H1 (cell line): ENCODE data around the gene ZNF789. TPM values are rescaled to one million over a fixed set of nuclear protein-coding genes. Genes with fewer than 3 reads are reported as not detected.

Experiments
- CTCF ChIA-PET: fragments of 300-600 bp; sonication (Branson Sonifier 250); formaldehyde crosslinking; loops from one replicate; lab custom pipeline; 2021; ENCODE audit not compliant: partially characterized antibody; lab: Charles Lee
- POLR2A ChIA-PET: fragments of 300-600 bp; sonication (Branson Sonifier 250); formaldehyde crosslinking; loops from one replicate; lab custom pipeline; 2021; ENCODE audit warnings: inconsistent platforms; ENCODE audit not compliant: partially characterized antibody; lab: Charles Lee
- DNase-seq, 2 experiments: peaks; one replicate each; pipeline versions ENCODE4 v3.0.0 to v3.0.0-alpha.2; 2010 to 2022; ENCODE audit warnings: low spot score in 2 of 2, low read depth in 1 of 2, mixed read lengths in 1 of 2
- FAIRE-seq: peaks from 2 replicates; lab custom pipeline; 2011; peaks lifted over from hg19 to GRCh38; lab: Jason Lieb, UNC
- H2AFZ ChIP-seq: 2 replicates; pipeline ENCODE4 v1.8.1; 2012; ENCODE audit warnings: low read length, inconsistent platforms
- H2AK5ac ChIP-seq: 2 replicates; pipeline ENCODE4 v1.6.1; 2013; ENCODE audit warnings: low read depth, low read length
- H2BK120ac ChIP-seq: replicated peaks from 2 replicates; pipeline ENCODE3; 2013; ENCODE audit warnings: low read depth, low read length, inconsistent platforms
- H2BK12ac ChIP-seq: 2 replicates; pipeline ENCODE4 v1.6.1; 2013; ENCODE audit warnings: low read depth, low read length
- H2BK15ac ChIP-seq: 2 replicates; pipeline ENCODE4 v1.6.1; 2013; ENCODE audit warnings: low read length
- H2BK20ac ChIP-seq: 2 replicates; pipeline ENCODE4 v1.6.1; 2013; ENCODE audit warnings: low read length
- H2BK5ac ChIP-seq: 2 replicates; pipeline ENCODE4 v1.6.1; 2013; ENCODE audit warnings: low read depth, low read length
- H3K14ac ChIP-seq: 2 replicates; pipeline ENCODE4 v1.6.1; 2013; ENCODE audit warnings: inconsistent platforms; ENCODE audit not compliant: insufficient read length
- H3K18ac ChIP-seq: 2 replicates; pipeline ENCODE4 v1.6.1; 2013; ENCODE audit warnings: low read length; ENCODE audit errors: extremely low read depth
- H3K23ac ChIP-seq: 2 replicates; pipeline ENCODE4 v1.6.1; 2013; ENCODE audit warnings: inconsistent platforms; ENCODE audit not compliant: insufficient read length
- H3K23me2 ChIP-seq: 2 replicates; pipeline ENCODE4 v1.6.1; 2013; ENCODE audit warnings: low read depth, low read length
- H3K27ac ChIP-seq: 2 replicates; pipeline ENCODE4 v1.6.1; 2011; ENCODE audit warnings: low read depth, low read length, inconsistent platforms
- H3K27me3 ChIP-seq, 4 experiments: replicated peaks in 1 of 4; 1 replicate in 1 of 4; 2 replicates in 3 of 4; pipeline versions ENCODE4 v1.6.1 to v1.8.1; 2011 to 2013; ENCODE audit warnings: low read length in 3 of 4, mild to moderate bottlenecking in 3 of 4, inconsistent platforms in 2 of 4, mixed read lengths in 2 of 4, moderate library complexity in 1 of 4; ENCODE audit not compliant: control insufficient read depth in 3 of 4, insufficient read depth in 3 of 4; ENCODE audit errors: extremely low read depth in 1 of 4
- H3K36me3 ChIP-seq, 4 experiments: 2 replicates each; pipeline versions ENCODE4 v1.6.1 to v1.8.1; 2011 to 2013; ENCODE audit warnings: mild to moderate bottlenecking in 4 of 4, low read length in 3 of 4, moderate library complexity in 2 of 4, control low read depth in 1 of 4, inconsistent platforms in 1 of 4; ENCODE audit not compliant: insufficient read depth in 4 of 4, control insufficient read depth in 2 of 4
- H3K4ac ChIP-seq: replicated peaks from 2 replicates; pipeline ENCODE3; 2013; ENCODE audit warnings: low read length, low read depth, mixed read lengths, inconsistent platforms; ENCODE audit not compliant: insufficient read length
- H3K4me1 ChIP-seq, 4 experiments: replicated peaks in 1 of 4; 1 replicate in 1 of 4; 2 replicates in 3 of 4; pipeline versions ENCODE4 v1.6.1 to v1.8.1; 2011 to 2013; ENCODE audit warnings: low read length in 3 of 4, inconsistent platforms in 2 of 4, mixed read lengths in 1 of 4; ENCODE audit not compliant: insufficient read depth in 4 of 4, control insufficient read depth in 3 of 4
- H3K4me2 ChIP-seq, 2 experiments: 2 replicates each; pipeline versions ENCODE4 v1.6.1 to v1.8.1; 2011 to 2013; ENCODE audit warnings: low read depth in 2 of 2, low read length in 2 of 2, control low read depth in 1 of 2, inconsistent platforms in 1 of 2, mild to moderate bottlenecking in 1 of 2; ENCODE audit not compliant: insufficient read depth in 1 of 2
- H3K4me3 ChIP-seq, 4 experiments: fragments of 200-600, 300-600 bp in 1 of 4; sonication (generic), shearing (Covaris generic), sonication (Bioruptor Twin) in 1 of 4; 2 replicates each; pipeline versions ENCODE4 v1.5.1 to v1.8.1; 2011 to 2016; ENCODE audit warnings: low read length in 4 of 4, low read depth in 3 of 4, control low read depth in 2 of 4, inconsistent platforms in 2 of 4, mild to moderate bottlenecking in 2 of 4, mixed read lengths in 1 of 4, moderate library complexity in 1 of 4; ENCODE audit not compliant: insufficient read depth in 2 of 4; ENCODE audit errors: extremely low read depth in 1 of 4
- H3K56ac ChIP-seq: replicated peaks from 2 replicates; pipeline ENCODE3; 2013; ENCODE audit warnings: low read depth, mild to moderate bottlenecking, mixed read lengths, low read length, inconsistent platforms; ENCODE audit not compliant: insufficient read length
- H3K79me1 ChIP-seq: 2 replicates; pipeline ENCODE4 v1.6.1; 2013; ENCODE audit warnings: low read depth, low read length, control low read depth
- H3K79me2 ChIP-seq, 2 experiments: 2 replicates each; pipeline versions ENCODE4 v1.6.1 to v1.8.1; 2012 to 2013; ENCODE audit warnings: low read length in 2 of 2, mild to moderate bottlenecking in 2 of 2, inconsistent platforms in 1 of 2; ENCODE audit not compliant: insufficient read depth in 2 of 2, control insufficient read depth in 1 of 2
- H3K9ac ChIP-seq, 4 experiments: replicated peaks in 1 of 4; 1 replicate in 1 of 4; 2 replicates in 3 of 4; pipeline versions ENCODE4 v1.6.1 to v1.8.1; 2011 to 2013; ENCODE audit warnings: low read depth in 3 of 4, low read length in 3 of 4, control low read depth in 2 of 4, mild to moderate bottlenecking in 2 of 4, moderate library complexity in 2 of 4, inconsistent platforms in 1 of 4; ENCODE audit errors: extremely low read depth in 1 of 4
- H3K9me3 ChIP-seq, 2 experiments: 2 replicates each; pipeline versions ENCODE4 v1.6.1 to v1.8.1; 2012 to 2013; ENCODE audit warnings: mild to moderate bottlenecking in 2 of 2, moderate library complexity in 2 of 2, control low read depth in 1 of 2, inconsistent platforms in 1 of 2, low read depth in 1 of 2, low read length in 1 of 2, mixed read lengths in 1 of 2; ENCODE audit not compliant: insufficient read depth in 2 of 2
- H4K20me1 ChIP-seq, 2 experiments: replicated peaks in 1 of 2; 2 replicates each; pipeline versions ENCODE3 to v1.8.1; 2011 to 2013; ENCODE audit warnings: inconsistent platforms in 2 of 2, low read length in 2 of 2, mild to moderate bottlenecking in 1 of 2; ENCODE audit not compliant: insufficient read depth in 2 of 2, control insufficient read depth in 1 of 2
- H4K5ac ChIP-seq: 2 replicates; pipeline ENCODE4 v1.6.1; 2013; ENCODE audit warnings: low read length, low read depth, mixed read lengths, inconsistent platforms; ENCODE audit not compliant: insufficient read length
- H4K8ac ChIP-seq: 2 replicates; pipeline ENCODE4 v1.8.0; 2013; ENCODE audit warnings: mild to moderate bottlenecking, moderate library complexity, low read length, inconsistent platforms; ENCODE audit not compliant: insufficient read depth; ENCODE audit errors: extremely low read depth
- H4K91ac ChIP-seq: replicated peaks from 2 replicates; pipeline ENCODE3; 2013; ENCODE audit warnings: low read length, mixed read lengths, inconsistent platforms; ENCODE audit not compliant: insufficient read length
- ASH2L ChIP-seq: fragments of 200-600, 300-600 bp; sonication (generic); IDR thresholded peaks from one replicate; pipeline ENCODE4 v1.7.1; 2017; ENCODE audit warnings: low read length
- CBX8 ChIP-seq: fragments of 300-800, 300-1000 bp; sonication (generic); IDR thresholded peaks from 2 replicates; pipeline ENCODE4 v1.7.1; 2016; ENCODE audit warnings: low read depth, low read length, borderline replicate concordance
- CEBPB ChIP-seq: IDR thresholded peaks from 2 replicates; pipeline ENCODE4 v1.6.1; 2012; ENCODE audit warnings: low read depth, low read length
- CREB1 ChIP-seq: IDR thresholded peaks from 2 replicates; pipeline ENCODE4 v1.6.1; 2012; ENCODE audit warnings: inconsistent platforms
- GTF2F1 ChIP-seq: IDR thresholded peaks from 2 replicates; pipeline ENCODE4 v1.6.1; 2012; ENCODE audit warnings: low read depth, low read length, improper control_type of control experiment, borderline replicate concordance
- JUND ChIP-seq: IDR thresholded peaks from 2 replicates; pipeline ENCODE4 v1.6.1; 2011; ENCODE audit warnings: mild to moderate bottlenecking, improper control_type of control experiment, low read length
- KDM1A ChIP-seq: fragments of 200-600, 300-600 bp; sonication (generic); IDR thresholded peaks from 2 replicates; pipeline ENCODE4 v1.7.1; 2016; ENCODE audit warnings: mild to moderate bottlenecking, low read length, borderline replicate concordance
- KDM5A ChIP-seq: fragments of 200-600 bp; IDR thresholded peaks from 2 replicates; pipeline ENCODE4 v1.7.1; 2012; ENCODE audit warnings: mild to moderate bottlenecking, low read length, inconsistent platforms, mixed read lengths
- NANOG ChIP-seq: IDR thresholded peaks from 2 replicates; pipeline ENCODE4 v1.6.1; 2011; ENCODE audit warnings: low read length, low read depth, mild to moderate bottlenecking, inconsistent platforms; ENCODE audit not compliant: insufficient read depth, poor library complexity, severe bottlenecking
- POLR2A ChIP-seq, 2 experiments: IDR thresholded peaks; 1 replicate in 1 of 2; 2 replicates in 1 of 2; pipeline ENCODE4 v1.6.1; 2011; ENCODE audit warnings: low read depth in 2 of 2, low read length in 2 of 2, mild to moderate bottlenecking in 2 of 2; ENCODE audit errors: control extremely low read depth in 1 of 2
- RNF2 ChIP-seq: fragments of 200-900, 300-1000 bp; sonication (generic); IDR thresholded peaks from 2 replicates; pipeline ENCODE4 v1.7.1; 2016; ENCODE audit warnings: borderline replicate concordance, low read depth, mild to moderate bottlenecking, antibody characterized with exemption, low read length; ENCODE audit not compliant: poor library complexity, severe bottlenecking; ENCODE audit errors: missing control alignments
- SIN3A ChIP-seq, 2 experiments: IDR thresholded peaks in 1 of 2; conservative IDR thresholded peaks in 1 of 2; 2 replicates each; pipeline ENCODE4 v1.6.1; 2011 to 2012; ENCODE audit warnings: low read length in 2 of 2, improper control_type of control experiment in 1 of 2, low read depth in 1 of 2, mild to moderate bottlenecking in 1 of 2
- TAF1 ChIP-seq: IDR thresholded peaks from 2 replicates; pipeline ENCODE4 v1.6.1; 2011; ENCODE audit warnings: mild to moderate bottlenecking, low read depth, low read length
- TCF12 ChIP-seq: IDR thresholded peaks from 2 replicates; pipeline ENCODE4 v1.6.1; 2011; ENCODE audit warnings: low read depth, mild to moderate bottlenecking, low read length
- WGBS, 2 experiments: shearing (Covaris generic) in 1 of 2; methylation state at CpG; one replicate each; pipeline versions ENCODE4 v1.1.6 to v1.1.7; 2013 to 2015; ENCODE audit warnings: low lambda C conversion rate in 2 of 2, mixed read lengths in 2 of 2, inconsistent platforms in 1 of 2, low coverage in 1 of 2, missing lambda C conversion rate in 1 of 2; ENCODE audit not compliant: insufficient replicate concordance in 2 of 2, insufficient coverage in 1 of 2, insufficient read length in 1 of 2; ENCODE audit errors: extremely low coverage in 1 of 2, missing lambda C conversion rate in 1 of 2; 5-methylcytosine and 5-hydroxymethylcytosine counted together
- polyA plus RNA-seq, 7 experiments: library from polyadenylated mRNA; depleted of rRNA in 3 of 7; stranded (reverse) in 5 of 7; unstranded in 2 of 7; fragments of >200 nt in 5 of 7; fragments of 200-250 nt in 2 of 7; gene quantifications; 1 replicate in 5 of 7; 2 replicates in 1 of 7; 4 replicates in 1 of 7; pipeline versions ENCODE4 v1.2.1 to v1.2.3, GENCODE V29; 2011 to 2013; ENCODE audit warnings: missing spikeins in 2 of 7, mixed read lengths in 2 of 7
- total RNA-seq: library from RNA; stranded (reverse); fragmentation: NEBNext Ultra II Directional; extraction: Animal tissue kit (Norgen Biotek cat#: 25700); gene quantifications from 2 replicates; pipeline ENCODE4 v1.2.1, GENCODE V29; 2021

ZNF789 gene
- total and polyA plus RNA-seq, 2 of the 8 experiments (the other 6 are each of a cell fraction or from before 2014, with no cell fraction given) = 11.4 to 12.5 TPM

GRCh38 chr7:99535667-99536066 is 63.0 kb downstream of the ZNF789 start:
- Histone ChIP-seq H3K9ac (no peak overlapping the region), H3K4ac (no peak overlapping the region), H3K36me3 (peaks cover 12 to 35% (median 20%) of the 10 kb centered on the region in 4 experiments; a peak in 7 of 8 replicates), H2BK12ac (no peak overlapping the region), H2BK15ac (no peak overlapping the region), H2AFZ (no peak overlapping the region), H3K9me3 (peaks cover 50% of the 10 kb centered on the region in 2 experiments), H3K4me2 (no peak overlapping the region), H3K79me1 (no peaks in the 10 kb centered on the region), H2BK20ac (no peak overlapping the region), H2BK5ac (no peak overlapping the region), H3K56ac (no peak overlapping the region), H3K27me3 (no peaks in the 10 kb centered on the region), H2BK120ac (no peak overlapping the region), H4K8ac (no peak overlapping the region), H4K91ac (no peak overlapping the region), H2AK5ac (no peak overlapping the region), H3K18ac (no peak overlapping the region), H3K23me2 (no peaks in the 10 kb centered on the region), H4K20me1 (no peaks in the 10 kb centered on the region), H3K14ac (no peak overlapping the region)
- WGBS, 2 experiments = 100% methylated on average over 2 of the region's 2 CpGs; no CpG with 5 or more reads in 1 of the 2 experiments
- ChIA-PET POLR2A (interaction anchor here (1.1 to 1.3 kb wide), 2 partner anchors 10 to 494 kb away, joined by 3 read pairs; no protein-coding TSS in a partner anchor), CTCF (interaction anchor here (0.9 to 1.9 kb wide), 2 partner anchors 10 to 18 kb away, joined by 3 to 9 read pairs; no protein-coding TSS in a partner anchor)
- no peak for TF ChIP-seq ASH2L
- no peak for TF ChIP-seq CREB1
- TF ChIP-seq CBX8 = no peak
- no peak for TF ChIP-seq RNF2
- TF ChIP-seq JUND = no peak
- TF ChIP-seq GTF2F1 = no peak
- TF ChIP-seq NANOG = no peak
- no peak for TF ChIP-seq SIN3A (conservative IDR thresholded peaks at IDR 0.05 in 1 of 2, IDR thresholded peaks at IDR 0.05 in 1 of 2; ENCODE audit: low read depth in 1 of 2, low read length in 2 of 2)
- TF ChIP-seq CEBPB = no peak
- TF ChIP-seq KDM1A = no peak
- TF ChIP-seq TCF12 = no peak
- TF ChIP-seq TAF1 = no peak
- no peak for TF ChIP-seq POLR2A (IDR thresholded peaks at IDR 0.05; ENCODE audit: control extremely low read depth in 1 of 2, low read depth in 2 of 2, low read length in 2 of 2)
- no peak for TF ChIP-seq KDM5A
- TF ChIP-seq, all 59 proteins: peak for 0
- no peak for FAIRE-seq
- Histone ChIP-seq H3K23ac (no peak overlapping the region), H3K27ac (no peak overlapping the region), H3K4me1 (no peaks in the 10 kb centered on the region), H3K4me3 (no peak overlapping the region), H3K79me2 (no peaks in the 10 kb centered on the region), H4K5ac (no peak overlapping the region)
- DNase-seq = no peak
